ENCODE measurements around the gene C1QTNF7. TPM values are rescaled to one million over a fixed set of nuclear protein-coding genes. Genes with fewer than 3 reads are reported as not detected.

C1QTNF7 gene
- total RNA-seq, 1 experiment from 2014 or later, result not detected

DNA sequence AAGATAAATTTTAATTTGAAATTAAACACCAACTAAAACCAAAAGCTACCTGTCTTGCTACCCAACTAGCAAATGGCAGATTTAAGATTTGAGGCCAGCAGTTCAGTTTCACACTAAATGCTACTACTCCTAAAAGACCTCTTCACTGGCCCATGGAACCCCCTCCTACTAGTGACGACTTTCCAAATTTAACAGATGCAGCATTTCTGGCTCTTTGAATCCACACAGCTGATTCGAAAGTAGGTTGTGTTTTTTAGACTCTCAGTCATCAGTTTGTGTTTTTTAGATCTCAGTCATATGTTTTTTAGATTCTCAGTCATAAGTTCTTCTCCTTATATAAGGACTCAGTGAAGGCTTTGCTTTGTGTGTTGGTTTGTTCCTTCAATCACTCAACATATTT, 30.8 kb downstream of the C1QTNF7 start:
- Histone ChIP-seq H3K4me2 (ENCODE audit: low read length) (no peak overlapping the region), H4K20me1 (ENCODE audit: insufficient read depth) (no peaks in the 10 kb centered on the region), H3K79me2 (ENCODE audit: insufficient read depth, low read length) (no peaks in the 10 kb centered on the region), H3K9ac (ENCODE audit: low read length) (no peak overlapping the region), H3K9me2 (ENCODE audit: insufficient read depth) (no peaks in the 10 kb centered on the region), H3K27ac (ENCODE audit: low read depth, low read length) (no peak overlapping the region), H3K4me3 (replicated peaks in 1 of 2; ENCODE audit: low read depth in 1 of 2, low read length in 2 of 2) (no peak overlapping the region), H3K36me3 (ENCODE audit: control insufficient read depth in 1 of 2, insufficient read depth in 2 of 2, low read length in 2 of 2) (no peaks in the 10 kb centered on the region), H2AFZ (ENCODE audit: low read depth, low read length, poor library complexity, severe bottlenecking) (no peak overlapping the region), H3K9me3 (ENCODE audit: control insufficient read depth in 1 of 2, insufficient read depth in 1 of 2, low read depth in 1 of 2, low read length in 2 of 2) (no peaks in the 10 kb centered on the region), H3K4me1 (ENCODE audit: control insufficient read depth in 1 of 2, insufficient read depth in 2 of 2, low read length in 2 of 2) (no peaks in the 10 kb centered on the region), H3K27me3 (ENCODE audit: insufficient read depth, low read length) (peaks cover 17% of the 10 kb centered on the region; the same call in 1 of the 2 replicates)
- ATAC-seq (no peak), DNase-seq (ENCODE audit: low read depth, low spot score) (no peak)
- TF ChIP-seq RAD21 (IDR thresholded peaks at IDR 0.05; ENCODE audit: low read depth) (no peak), TCF7L2 (IDR thresholded peaks at IDR 0.05; ENCODE audit: borderline replicate concordance, extremely low read depth, insufficient read depth, insufficient read length) (no peak), POLR2A (IDR thresholded peaks at IDR 0.05; ENCODE audit: borderline replicate concordance, extremely low read depth, insufficient read depth, insufficient read length) (no peak), EZH2 (IDR thresholded peaks at IDR 0.05) (no peak), YY1 (IDR thresholded peaks at IDR 0.05; ENCODE audit: extremely low read depth, insufficient replicate concordance, low read depth, low read length) (no peak), SIN3A (IDR thresholded peaks at IDR 0.05; ENCODE audit: low read depth) (no peak), SRF (IDR thresholded peaks at IDR 0.05; ENCODE audit: low read depth) (no peak), CEBPB (IDR thresholded peaks at IDR 0.05; ENCODE audit: low read depth) (no peak), ZNF274 (IDR thresholded peaks at IDR 0.05; ENCODE audit: low read depth, low read length) (no peak), EZH2phosphoT487 (IDR thresholded peaks at IDR 0.05; ENCODE audit: borderline replicate concordance) (no peak), POLR2AphosphoS5 (IDR thresholded peaks at IDR 0.05; ENCODE audit: low read depth, low read length) (no peak)
- TF ChIP-seq, protein P1, sequence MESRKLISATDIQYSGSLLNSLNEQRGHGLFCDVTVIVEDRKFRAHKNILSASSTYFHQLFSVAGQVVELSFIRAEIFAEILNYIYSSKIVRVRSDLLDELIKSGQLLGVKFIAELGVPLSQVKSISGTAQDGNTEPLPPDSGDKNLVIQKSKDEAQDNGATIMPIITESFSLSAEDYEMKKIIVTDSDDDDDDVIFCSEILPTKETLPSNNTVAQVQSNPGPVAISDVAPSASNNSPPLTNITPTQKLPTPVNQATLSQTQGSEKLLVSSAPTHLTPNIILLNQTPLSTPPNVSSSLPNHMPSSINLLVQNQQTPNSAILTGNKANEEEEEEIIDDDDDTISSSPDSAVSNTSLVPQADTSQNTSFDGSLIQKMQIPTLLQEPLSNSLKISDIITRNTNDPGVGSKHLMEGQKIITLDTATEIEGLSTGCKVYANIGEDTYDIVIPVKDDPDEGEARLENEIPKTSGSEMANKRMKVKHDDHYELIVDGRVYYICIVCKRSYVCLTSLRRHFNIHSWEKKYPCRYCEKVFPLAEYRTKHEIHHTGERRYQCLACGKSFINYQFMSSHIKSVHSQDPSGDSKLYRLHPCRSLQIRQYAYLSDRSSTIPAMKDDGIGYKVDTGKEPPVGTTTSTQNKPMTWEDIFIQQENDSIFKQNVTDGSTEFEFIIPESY (IDR thresholded peaks at IDR 0.05; ENCODE audit: extremely low read depth, insufficient replicate concordance, low read length), result no peak
- TF ChIP-seq, protein P2, sequence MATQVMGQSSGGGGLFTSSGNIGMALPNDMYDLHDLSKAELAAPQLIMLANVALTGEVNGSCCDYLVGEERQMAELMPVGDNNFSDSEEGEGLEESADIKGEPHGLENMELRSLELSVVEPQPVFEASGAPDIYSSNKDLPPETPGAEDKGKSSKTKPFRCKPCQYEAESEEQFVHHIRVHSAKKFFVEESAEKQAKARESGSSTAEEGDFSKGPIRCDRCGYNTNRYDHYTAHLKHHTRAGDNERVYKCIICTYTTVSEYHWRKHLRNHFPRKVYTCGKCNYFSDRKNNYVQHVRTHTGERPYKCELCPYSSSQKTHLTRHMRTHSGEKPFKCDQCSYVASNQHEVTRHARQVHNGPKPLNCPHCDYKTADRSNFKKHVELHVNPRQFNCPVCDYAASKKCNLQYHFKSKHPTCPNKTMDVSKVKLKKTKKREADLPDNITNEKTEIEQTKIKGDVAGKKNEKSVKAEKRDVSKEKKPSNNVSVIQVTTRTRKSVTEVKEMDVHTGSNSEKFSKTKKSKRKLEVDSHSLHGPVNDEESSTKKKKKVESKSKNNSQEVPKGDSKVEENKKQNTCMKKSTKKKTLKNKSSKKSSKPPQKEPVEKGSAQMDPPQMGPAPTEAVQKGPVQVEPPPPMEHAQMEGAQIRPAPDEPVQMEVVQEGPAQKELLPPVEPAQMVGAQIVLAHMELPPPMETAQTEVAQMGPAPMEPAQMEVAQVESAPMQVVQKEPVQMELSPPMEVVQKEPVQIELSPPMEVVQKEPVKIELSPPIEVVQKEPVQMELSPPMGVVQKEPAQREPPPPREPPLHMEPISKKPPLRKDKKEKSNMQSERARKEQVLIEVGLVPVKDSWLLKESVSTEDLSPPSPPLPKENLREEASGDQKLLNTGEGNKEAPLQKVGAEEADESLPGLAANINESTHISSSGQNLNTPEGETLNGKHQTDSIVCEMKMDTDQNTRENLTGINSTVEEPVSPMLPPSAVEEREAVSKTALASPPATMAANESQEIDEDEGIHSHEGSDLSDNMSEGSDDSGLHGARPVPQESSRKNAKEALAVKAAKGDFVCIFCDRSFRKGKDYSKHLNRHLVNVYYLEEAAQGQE (IDR thresholded peaks at IDR 0.05; ENCODE audit: low read depth), result no peak
- TF ChIP-seq, protein P3, sequence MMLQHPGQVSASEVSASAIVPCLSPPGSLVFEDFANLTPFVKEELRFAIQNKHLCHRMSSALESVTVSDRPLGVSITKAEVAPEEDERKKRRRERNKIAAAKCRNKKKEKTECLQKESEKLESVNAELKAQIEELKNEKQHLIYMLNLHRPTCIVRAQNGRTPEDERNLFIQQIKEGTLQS (IDR thresholded peaks at IDR 0.05), result no peak
- ChIA-PET CTCF (interaction anchor here (1.8 kb wide), 1 partner anchor 227 kb away, joined by 4 read pairs; no protein-coding TSS in a partner anchor), POLR2A (no interaction called here), RAD21 (ENCODE audit: low non-redundant PET in 1 of 2, low total read pairs in 2 of 2, uncharacterized antibody in 2 of 2, unreplicated experiment in 2 of 2) (no interaction called here)
- intact Hi-C loops (cut with micrococcal nuclease), result no loop called here
- BruUV-seq (replicated peaks), result no TSS peak
